Lung (tissue), 12 donors: ENCODE results near the gene NUDT1. TPM values are rescaled to one million over a fixed set of nuclear protein-coding genes. Genes with fewer than 3 reads are reported as not detected.

Source experiments
- ATAC-seq: fragments of 200-7000 bp; cut with Tn5 transposase; one replicate; pipeline ENCODE4 v1.9.1; 2020; ENCODE audit warnings: moderate number of reproducible peaks; ENCODE audit not compliant: insufficient read depth, low FRiP score
- DNase-seq, 3 donors: peaks; one replicate each; pipeline ENCODE4 v3.0.0-alpha.2; 2013 to 2017
- H3K27ac ChIP-seq, 2 donors: one replicate each; pipeline ENCODE4 v1.5.1; 2013; ENCODE audit warnings: mild to moderate bottlenecking in 2 of 2, moderate library complexity in 2 of 2, control low read depth in 1 of 2, inconsistent platforms in 1 of 2, low read depth in 1 of 2, low read length in 1 of 2
- H3K27me3 ChIP-seq, 3 donors: one replicate each; pipeline ENCODE4 v1.5.1; 2013; ENCODE audit warnings: low read length in 2 of 3; ENCODE audit not compliant: control insufficient read depth in 3 of 3, insufficient read depth in 3 of 3
- H3K36me3 ChIP-seq, 4 donors: one replicate each; pipeline ENCODE4 v1.5.1; 2013; ENCODE audit warnings: low read length in 4 of 4, mild to moderate bottlenecking in 1 of 4, moderate library complexity in 1 of 4; ENCODE audit not compliant: control insufficient read depth in 4 of 4, insufficient read depth in 4 of 4
- H3K4me1 ChIP-seq, 5 donors: one replicate each; pipeline ENCODE4 v1.5.1; 2013; ENCODE audit warnings: low read length in 5 of 5, mild to moderate bottlenecking in 2 of 5, moderate library complexity in 1 of 5; ENCODE audit not compliant: control insufficient read depth in 5 of 5, insufficient read depth in 5 of 5
- H3K4me3 ChIP-seq: one replicate; pipeline ENCODE4 v1.5.1; 2013; ENCODE audit warnings: mild to moderate bottlenecking, control low read depth, moderate library complexity
- H3K9ac ChIP-seq, 2 donors: one replicate each; pipeline ENCODE4 v1.5.1; 2013; ENCODE audit warnings: low read length in 2 of 2, control low read depth in 1 of 2; ENCODE audit not compliant: insufficient read depth in 1 of 2
- H3K9me3 ChIP-seq, 4 donors: one replicate each; pipeline ENCODE4 v1.5.1; 2013; ENCODE audit warnings: low read length in 3 of 4, mild to moderate bottlenecking in 1 of 4, moderate library complexity in 1 of 4; ENCODE audit not compliant: control insufficient read depth in 4 of 4, insufficient read depth in 3 of 4
- WGBS, 2 donors: extraction: QIAGEN DNeasy Blood & Tissue Kit; methylation state at CpG; one replicate each; pipeline ENCODE4 v1.1.7; 2013; 5-methylcytosine and 5-hydroxymethylcytosine counted together
- polyA plus RNA-seq, 2 donors: library from polyadenylated mRNA; stranded (reverse); fragments of 200-250 nt; gene quantifications; one replicate each; pipeline ENCODE4 v1.2.1, GENCODE V29; 2013
- total RNA-seq, 2 donors: library from RNA; depleted of rRNA in 1 of 2; stranded (reverse); fragments of >200 nt in 1 of 2; gene quantifications; one replicate each; pipeline ENCODE4 v1.2.1, GENCODE V29; 2014 to 2021
- TF ChIP-seq, protein P1 (sequence below): IDR thresholded peaks from 2 replicates; pipeline ENCODE4 v1.5.1; 2012; ENCODE audit warnings: mild to moderate bottlenecking; ENCODE audit errors: control extremely low read depth, extremely low read depth
- donor health status: control.
- donor health status: control.
- donor health status: Bipolar disorder and iron deficiency.
- donor health status: healthy.
- donor health status: DM: yes; HTN: yes; CAD: no.

Gene NUDT1
- total and polyA plus RNA-seq, 4 donors: 9.3 to 24.7 (median 18.5) TPM

DNA sequence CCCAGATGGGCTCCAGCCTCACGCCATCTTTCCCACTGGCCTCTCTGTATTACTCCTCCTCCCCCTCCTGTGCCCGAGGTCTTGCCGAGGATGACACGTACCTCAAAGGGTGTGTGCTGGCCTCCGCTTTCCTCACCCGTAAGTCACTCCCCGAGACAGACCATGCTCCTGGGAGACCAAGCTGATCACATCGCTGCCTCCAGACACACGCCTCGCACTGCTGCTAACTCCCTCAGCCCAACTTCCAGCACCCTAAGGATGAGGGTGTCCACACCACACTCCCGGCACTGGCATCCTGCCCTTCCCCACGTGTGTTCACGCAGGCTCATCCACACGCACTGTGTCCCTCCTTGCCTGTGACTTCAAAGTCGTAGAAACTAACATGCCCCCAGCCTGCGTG, 33.3 kb upstream of the NUDT1 start:
- TF ChIP-seq, protein P1, sequence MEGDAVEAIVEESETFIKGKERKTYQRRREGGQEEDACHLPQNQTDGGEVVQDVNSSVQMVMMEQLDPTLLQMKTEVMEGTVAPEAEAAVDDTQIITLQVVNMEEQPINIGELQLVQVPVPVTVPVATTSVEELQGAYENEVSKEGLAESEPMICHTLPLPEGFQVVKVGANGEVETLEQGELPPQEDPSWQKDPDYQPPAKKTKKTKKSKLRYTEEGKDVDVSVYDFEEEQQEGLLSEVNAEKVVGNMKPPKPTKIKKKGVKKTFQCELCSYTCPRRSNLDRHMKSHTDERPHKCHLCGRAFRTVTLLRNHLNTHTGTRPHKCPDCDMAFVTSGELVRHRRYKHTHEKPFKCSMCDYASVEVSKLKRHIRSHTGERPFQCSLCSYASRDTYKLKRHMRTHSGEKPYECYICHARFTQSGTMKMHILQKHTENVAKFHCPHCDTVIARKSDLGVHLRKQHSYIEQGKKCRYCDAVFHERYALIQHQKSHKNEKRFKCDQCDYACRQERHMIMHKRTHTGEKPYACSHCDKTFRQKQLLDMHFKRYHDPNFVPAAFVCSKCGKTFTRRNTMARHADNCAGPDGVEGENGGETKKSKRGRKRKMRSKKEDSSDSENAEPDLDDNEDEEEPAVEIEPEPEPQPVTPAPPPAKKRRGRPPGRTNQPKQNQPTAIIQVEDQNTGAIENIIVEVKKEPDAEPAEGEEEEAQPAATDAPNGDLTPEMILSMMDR: no peak
- Histone ChIP-seq H3K4me3 (no peak overlapping the region), H3K9me3 (no peaks in the 10 kb centered on the region), H3K27me3 (no peaks in the 10 kb centered on the region), H3K36me3 (peaks cover 5 to 45% (median 26%) of the 10 kb centered on the region in 4 donors), H3K27ac (no peak overlapping the region), H3K4me1 (peaks cover 0 to 11% (median 3%) of the 10 kb centered on the region in 5 donors), H3K9ac (no peak overlapping the region)
- ATAC-seq: no peak
- WGBS, 2 donors: 93 to 94% methylated on average over 16 of the region's 16 CpGs
- DNase-seq: no peak

DNA sequence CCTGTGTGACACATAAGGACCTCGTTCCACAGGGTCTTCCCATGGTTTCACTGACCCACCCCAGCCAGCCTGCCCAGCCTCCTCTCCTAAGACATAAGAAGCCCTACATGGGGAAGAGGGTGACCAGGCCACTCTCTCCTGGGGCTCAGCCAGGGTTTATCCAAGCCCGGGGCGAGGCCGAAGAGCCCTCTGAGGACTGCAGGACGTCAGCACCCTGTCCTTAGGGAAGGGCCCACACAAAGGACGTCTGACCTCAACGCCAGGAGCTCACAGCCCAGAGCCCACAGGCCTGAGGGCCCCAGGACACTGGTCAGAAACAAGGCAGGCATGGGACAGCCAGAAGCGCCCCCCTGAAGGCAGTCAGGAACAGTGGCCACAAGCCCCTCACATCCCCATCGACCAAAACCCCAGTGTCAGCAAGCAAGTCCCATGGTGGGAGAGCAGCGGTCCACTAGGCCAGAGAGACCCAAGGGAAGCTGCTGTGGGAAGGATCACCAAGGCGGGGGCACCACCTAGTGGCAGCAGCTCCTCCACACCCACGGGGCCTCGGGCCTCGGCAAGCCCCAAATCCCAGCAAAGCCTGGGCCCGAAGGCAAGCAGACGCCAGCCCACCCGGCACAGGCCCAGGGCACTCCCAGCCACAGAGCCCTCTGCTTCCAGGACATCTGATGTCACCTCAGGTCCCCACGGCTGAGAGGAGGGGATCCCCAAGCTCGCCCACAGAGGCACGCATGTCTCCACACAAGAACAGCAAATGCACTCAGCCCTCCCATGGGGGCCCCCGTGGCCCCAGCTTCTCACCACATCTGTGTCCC, 32.7 kb upstream of the NUDT1 start:
- no peaks in the 10 kb centered on the region for H3K27me3 ChIP-seq
- peaks cover 5 to 51% (median 29%) of the 10 kb centered on the region in 4 donors for H3K36me3 ChIP-seq
- H3K4me3 ChIP-seq: no peak overlapping the region
- no peaks in the 10 kb centered on the region for H3K9me3 ChIP-seq
- 58 to 68% methylated on average over 21 of the region's 21 CpGs for WGBS, 2 donors
- no peak overlapping the region for H3K27ac ChIP-seq
- DNase-seq (peak; percentile 80 to 86 (median 84)), ATAC-seq (peak; percentile 31)
- TF ChIP-seq, protein P1: peak; percentile 64
- H3K9ac ChIP-seq: no peak overlapping the region
- H3K4me1 ChIP-seq: peaks cover 0 to 4% (median 0%) of the 10 kb centered on the region in 5 donors

DNA sequence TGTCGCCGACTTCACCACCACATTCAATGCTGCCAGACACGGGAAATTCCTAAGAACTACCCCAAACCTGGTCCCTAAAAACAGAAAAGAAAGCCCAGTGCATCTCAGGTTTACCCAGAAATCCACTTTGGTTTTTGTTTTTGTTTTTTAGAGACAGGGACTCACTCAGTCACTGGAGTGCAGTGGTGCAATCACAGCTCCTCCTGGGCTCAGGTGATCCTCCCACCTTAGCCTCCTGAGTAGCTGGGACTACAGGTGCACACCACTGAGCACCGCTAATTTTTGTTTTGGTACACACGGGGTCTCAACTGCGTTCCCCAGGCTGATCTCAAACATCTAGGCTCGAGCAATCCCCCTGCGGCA, 32.1 kb upstream of the NUDT1 start:
- Histone ChIP-seq H3K4me1 (no peaks in the 10 kb centered on the region), H3K4me3 (no peak overlapping the region), H3K9ac (no peak overlapping the region), H3K27me3 (no peaks in the 10 kb centered on the region), H3K9me3 (no peaks in the 10 kb centered on the region), H3K27ac (no peak overlapping the region), H3K36me3 (peaks cover 5 to 53% (median 31%) of the 10 kb centered on the region in 4 donors)
- no peak for DNase-seq
- ATAC-seq: no peak
- 84 to 88% methylated on average over 8 of the region's 8 CpGs for WGBS, 2 donors
- TF ChIP-seq, protein P1: no peak
